Activated CD4-positive, alpha-beta memory T cell treated with anti-CD3 and anti-CD28 coated beads, Interleukin-2, amount 10 ng/mL, durations not matched to agents 7 days and 5 days (primary cell): ENCODE measurements around the gene ADAMTS7. TPM values are rescaled to one million over a fixed set of nuclear protein-coding genes. Genes with fewer than 3 reads are reported as not detected.
A peak's percentile ranks its signal among the peaks of the same experiment; 100 is the strongest.
"Not testable (repeated sequence)": the region's sequence is repeated elsewhere in the genome, so short reads cannot be mapped to it uniquely, and the experiment has no call there.

Experiments
- CTCF ChIA-PET: fragments of 350-600 bp; sonication (Branson Sonifier 250); formaldehyde crosslinking; loops from one replicate; lab custom pipeline; 2021; ENCODE audit warnings: antibody characterized with exemption, inconsistent platforms; lab: Charles Lee
- POLR2A ChIA-PET: fragments of 350-600 bp; sonication (Branson Sonifier 250); formaldehyde crosslinking; loops from one replicate; lab custom pipeline; 2021; ENCODE audit warnings: antibody characterized with exemption; lab: Charles Lee
- DNase-seq: peaks from one replicate; pipeline ENCODE4 v3.0.0-alpha.2; 2020
- H3K27ac Mint-ChIP-seq: one replicate; pipeline ENCODE4 v1.8.0; 2021; ENCODE audit warnings: mild to moderate bottlenecking, mixed read lengths
- H3K27me3 Mint-ChIP-seq: one replicate; pipeline ENCODE4 v1.8.0; 2021; ENCODE audit warnings: mixed read lengths
- H3K36me3 Mint-ChIP-seq: one replicate; pipeline ENCODE4 v1.8.0; 2021; ENCODE audit warnings: low read depth, mixed read lengths
- H3K4me1 Mint-ChIP-seq: one replicate; pipeline ENCODE4 v1.8.0; 2021; ENCODE audit warnings: mixed read lengths
- H3K4me3 Mint-ChIP-seq: one replicate; pipeline ENCODE4 v1.8.0; 2021; ENCODE audit warnings: mild to moderate bottlenecking, mixed read lengths
- H3K9me3 Mint-ChIP-seq: one replicate; pipeline ENCODE4 v1.8.0; 2021; ENCODE audit warnings: mixed read lengths
- total RNA-seq, 2 experiments: library from RNA; stranded (reverse); gene quantifications; one replicate each; pipeline ENCODE4 v1.2.3, GENCODE V29; 2021

ADAMTS7 gene
- total RNA-seq, 2 experiments from 2014 or later: 0.35 to 0.43 TPM

GRCh38 chr15:78719819-78720450, 91.3 kb downstream of the ADAMTS7 start:
- not testable (repeated sequence) for H3K36me3 Mint-ChIP-seq
- peak; percentile 11 for DNase-seq

GRCh38 chr15:78718837-78719236, 92.4 kb downstream of the ADAMTS7 start:
- H3K4me1 Mint-ChIP-seq: no peaks in the 10 kb centered on the region
- POLR2A ChIA-PET: no interaction called here
- H3K27ac Mint-ChIP-seq: no peak overlapping the region
- H3K36me3 Mint-ChIP-seq: no peaks in the 10 kb centered on the region
- no peak overlapping the region for H3K4me3 Mint-ChIP-seq
- no peaks in the 10 kb centered on the region for H3K9me3 Mint-ChIP-seq
- peaks cover 23% of the 10 kb centered on the region for H3K27me3 Mint-ChIP-seq
- CTCF ChIA-PET: no interaction called here
- DNase-seq: no peak

More at GRCh38 chr15:78719819-78720450, 91.3 kb downstream of the ADAMTS7 start:
- H3K9me3 Mint-ChIP-seq, H3K4me3 Mint-ChIP-seq, POLR2A ChIA-PET, H3K27ac Mint-ChIP-seq, H3K4me1 Mint-ChIP-seq, CTCF ChIA-PET: not testable (repeated sequence)
- H3K27me3 Mint-ChIP-seq: peaks cover 23% of the 10 kb centered on the region

- no peaks in the 10 kb centered on the region for H3K9me3 Mint-ChIP-seq
- H3K4me3 Mint-ChIP-seq: no peak overlapping the region
- POLR2A ChIA-PET: no interaction called here
- H3K36me3 Mint-ChIP-seq: no peaks in the 10 kb centered on the region
- CTCF ChIA-PET: interaction anchor here (0.9 kb wide), 1 partner anchor 23 kb away, joined by 3 read pairs; no protein-coding TSS in a partner anchor
- no peak for DNase-seq
- peaks cover 7% of the 10 kb centered on the region for H3K4me1 Mint-ChIP-seq
- H3K27ac Mint-ChIP-seq: no peak overlapping the region
- peaks cover 23% of the 10 kb centered on the region for H3K27me3 Mint-ChIP-seq
Measured at GRCh38 chr15:78717956-78718656, 93.2 kb downstream of the ADAMTS7 start.

GRCh38 chr15:78716651-78717050, 94.6 kb downstream of the ADAMTS7 start:
- Mint-ChIP-seq H3K27me3 (peaks cover 21% of the 10 kb centered on the region), H3K9me3 (no peaks in the 10 kb centered on the region)
- CTCF ChIA-PET: interaction anchor here (1.3 to 1.4 kb wide), 2 partner anchors 22 to 98 kb away, joined by 3 to 5 read pairs; no protein-coding TSS in a partner anchor

GRCh38 chr15:78715930-78716329, 95.3 kb downstream of the ADAMTS7 start:
- no peaks in the 10 kb centered on the region for H3K36me3 Mint-ChIP-seq
- DNase-seq: no peak
- CTCF ChIA-PET: interaction anchor here (1.3 to 1.4 kb wide), 2 partner anchors 23 to 97 kb away, joined by 3 to 5 read pairs; no protein-coding TSS in a partner anchor
- POLR2A ChIA-PET: no interaction called here
- H3K4me1 Mint-ChIP-seq: peaks cover 12% of the 10 kb centered on the region
- H3K9me3 Mint-ChIP-seq: no peaks in the 10 kb centered on the region
- peaks cover 21% of the 10 kb centered on the region for H3K27me3 Mint-ChIP-seq
- no peak overlapping the region for H3K27ac Mint-ChIP-seq
- no peak overlapping the region for H3K4me3 Mint-ChIP-seq

More at GRCh38 chr15:78716651-78717050, 94.6 kb downstream of the ADAMTS7 start:
- peaks cover 12% of the 10 kb centered on the region for H3K4me1 Mint-ChIP-seq
- POLR2A ChIA-PET: no interaction called here
- DNase-seq: no peak
- H3K27ac Mint-ChIP-seq: no peak overlapping the region
- no peak overlapping the region for H3K4me3 Mint-ChIP-seq
- no peaks in the 10 kb centered on the region for H3K36me3 Mint-ChIP-seq

GRCh38 chr15:78715434-78715833, 95.8 kb downstream of the ADAMTS7 start:
- no peaks in the 10 kb centered on the region for H3K9me3 Mint-ChIP-seq
- H3K36me3 Mint-ChIP-seq: no peaks in the 10 kb centered on the region
- DNase-seq: no peak
- peaks cover 21% of the 10 kb centered on the region for H3K27me3 Mint-ChIP-seq
- ChIA-PET POLR2A (no interaction called here), CTCF (interaction anchor here (1.3 to 1.4 kb wide), 2 partner anchors 23 to 96 kb away, joined by 3 to 5 read pairs; no protein-coding TSS in a partner anchor)
- no peak overlapping the region for H3K4me3 Mint-ChIP-seq
- no peak overlapping the region for H3K27ac Mint-ChIP-seq
- peaks cover 12% of the 10 kb centered on the region for H3K4me1 Mint-ChIP-seq

- POLR2A ChIA-PET: no interaction called here
- H3K4me3 Mint-ChIP-seq: no peak overlapping the region
- no peaks in the 10 kb centered on the region for H3K36me3 Mint-ChIP-seq
- no peaks in the 10 kb centered on the region for H3K9me3 Mint-ChIP-seq
- no peak overlapping the region for H3K27ac Mint-ChIP-seq
- H3K27me3 Mint-ChIP-seq: peaks cover 21% of the 10 kb centered on the region
- DNase-seq: peak; percentile 16
- CTCF ChIA-PET: no interaction called here
- H3K4me1 Mint-ChIP-seq: peaks cover 12% of the 10 kb centered on the region
Measured at GRCh38 chr15:78714890-78715289, 96.4 kb downstream of the ADAMTS7 start.

GRCh38 chr15:78712797-78713515, 98.3 kb downstream of the ADAMTS7 start:
- ChIA-PET CTCF (interaction anchor here (0.6 to 4.2 kb wide), 4 partner anchors 28 to 209 kb away, joined by 3 to 27 read pairs (median 4); no protein-coding TSS in a partner anchor), POLR2A (interaction anchor here (0.6 kb wide), 1 partner anchor 98 kb away, joined by 4 read pairs; no protein-coding TSS in a partner anchor)
- H3K36me3 Mint-ChIP-seq: no peaks in the 10 kb centered on the region
- H3K27me3 Mint-ChIP-seq: peaks cover 16% of the 10 kb centered on the region
- H3K4me1 Mint-ChIP-seq: peaks cover 19% of the 10 kb centered on the region
- H3K27ac Mint-ChIP-seq: no peak overlapping the region
- no peak overlapping the region for H3K4me3 Mint-ChIP-seq
- no peaks in the 10 kb centered on the region for H3K9me3 Mint-ChIP-seq
- DNase-seq: peak; percentile 11

GRCh38 chr15:78711638-78712037, 99.6 kb downstream of the ADAMTS7 start:
- H3K27me3 Mint-ChIP-seq: peaks cover 25% of the 10 kb centered on the region
- H3K9me3 Mint-ChIP-seq: no peaks in the 10 kb centered on the region
- no peak overlapping the region for H3K27ac Mint-ChIP-seq
- no peak overlapping the region for H3K4me3 Mint-ChIP-seq
- peaks cover 19% of the 10 kb centered on the region for H3K4me1 Mint-ChIP-seq
- ChIA-PET CTCF (interaction anchor here (0.6 to 4.2 kb wide), 3 partner anchors 29 to 73 kb away, joined by 3 to 27 read pairs (median 6); no protein-coding TSS in a partner anchor), POLR2A (no interaction called here)
- H3K36me3 Mint-ChIP-seq: no peaks in the 10 kb centered on the region
- no peak for DNase-seq

- Mint-ChIP-seq H3K9me3 (no peaks in the 10 kb centered on the region), H3K27ac (no peak overlapping the region), H3K27me3 (peaks cover 32% of the 10 kb centered on the region), H3K36me3 (no peaks in the 10 kb centered on the region), H3K4me1 (peaks cover 19% of the 10 kb centered on the region), H3K4me3 (no peak overlapping the region)
- ChIA-PET POLR2A (no interaction called here), CTCF (interaction anchor here (0.6 to 4.2 kb wide), 9 partner anchors 24 to 287 kb away, joined by 3 to 27 read pairs (median 6); partner anchors contain the start of gene CHRNA3)
- DNase-seq: peak; percentile 72
Measured at GRCh38 chr15:78709263-78709882, 101.9 kb downstream of the ADAMTS7 start.
